ENCODE results near the gene RAD51B. TPM values are rescaled to one million over a fixed set of nuclear protein-coding genes. Genes with fewer than 3 reads are reported as not detected.

Gene RAD51B
- total RNA-seq, 1 experiment from 2014 or later, result 8.5 TPM

- Histone ChIP-seq H3K4me3 (ENCODE audit: low read depth in 2 of 2, low read length in 2 of 2) (no peak overlapping the region), H3K4me1 (ENCODE audit: control insufficient read depth, insufficient read depth, low read length) (no peaks in the 10 kb centered on the region), H3K27ac (ENCODE audit: low read length) (no peak overlapping the region), H3K27me3 (ENCODE audit: control insufficient read depth, insufficient read depth, low read length) (no peaks in the 10 kb centered on the region), H3K36me3 (ENCODE audit: control insufficient read depth, insufficient read depth, low read length) (no peaks in the 10 kb centered on the region), H3K9me3 (ENCODE audit: control insufficient read depth, insufficient read depth, low read depth, low read length) (no peaks in the 10 kb centered on the region)
- CTCF ChIA-PET, result no interaction called here
- intact Hi-C loops (cut with micrococcal nuclease; ENCODE audit: unreplicated experiment), result no loop called here
- POLR2A ChIA-PET, result no interaction called here
- BruUV-seq (replicated peaks), result no TSS peak
- TF ChIP-seq SIN3A (IDR thresholded peaks at IDR 0.05; ENCODE audit: borderline replicate concordance, insufficient read depth, low read depth, low read length), result no peak
- ATAC-seq, result no peak
- in situ Hi-C loops (cut with HindIII; ENCODE audit: low pct_unique_long_range_greater_than_20kb, low sequenced_read_pairs), result no loop called here
- DNase-seq (ENCODE audit: low read depth, low spot score), result no peak
These were observed 496.7 kb downstream of the RAD51B start for GRCh38 chr14:68316078-68316868.

- Histone ChIP-seq H3K27ac (ENCODE audit: low read length) (no peak overlapping the region), H3K4me1 (ENCODE audit: control insufficient read depth, insufficient read depth, low read length) (no peaks in the 10 kb centered on the region), H3K27me3 (ENCODE audit: control insufficient read depth, insufficient read depth, low read length) (no peaks in the 10 kb centered on the region), H3K9me3 (ENCODE audit: control insufficient read depth, insufficient read depth, low read depth, low read length) (no peaks in the 10 kb centered on the region), H3K4me3 (ENCODE audit: low read depth in 2 of 2, low read length in 2 of 2) (no peak overlapping the region), H3K36me3 (ENCODE audit: control insufficient read depth, insufficient read depth, low read length) (no peaks in the 10 kb centered on the region)
- ATAC-seq (no peak), DNase-seq (ENCODE audit: low read depth, low spot score) (no peak)
- TF ChIP-seq POLR2AphosphoS5 (IDR thresholded peaks at IDR 0.05; ENCODE audit: low read depth, low read length) (no peak), CTCF (IDR thresholded peaks at IDR 0.05) (no peak), TCF7L2 (IDR thresholded peaks at IDR 0.05; ENCODE audit: low read depth, low read length) (no peak), REST (IDR thresholded peaks at IDR 0.05; ENCODE audit: insufficient read depth in 1 of 2, low read depth in 2 of 2, low read length in 1 of 2) (no peak), SIN3A (IDR thresholded peaks at IDR 0.05; ENCODE audit: borderline replicate concordance, insufficient read depth, low read depth, low read length) (no peak)
- intact Hi-C loops (cut with micrococcal nuclease; ENCODE audit: unreplicated experiment), result no loop called here
- ChIA-PET CTCF (no interaction called here), POLR2A (no interaction called here)
- BruUV-seq (replicated peaks), result no TSS peak
- in situ Hi-C loops (cut with HindIII; ENCODE audit: low pct_unique_long_range_greater_than_20kb, low sequenced_read_pairs), result no loop called here
These were observed 497.7 kb downstream of the RAD51B start for GRCh38 chr14:68317239-68317638.

- H3K4me3 ChIP-seq (ENCODE audit: low read depth in 2 of 2, low read length in 2 of 2), result no peak overlapping the region
- ATAC-seq, result no peak
- in situ Hi-C loops (cut with HindIII; ENCODE audit: low pct_unique_long_range_greater_than_20kb, low sequenced_read_pairs), result no loop called here
- ChIA-PET CTCF (no interaction called here), POLR2A (no interaction called here)
- H3K9me3 ChIP-seq (ENCODE audit: control insufficient read depth, insufficient read depth, low read depth, low read length), result no peaks in the 10 kb centered on the region
- no peak for TF ChIP-seq REST (IDR thresholded peaks at IDR 0.05; ENCODE audit: insufficient read depth in 1 of 2, low read depth in 2 of 2, low read length in 1 of 2)
- TF ChIP-seq CTCF (IDR thresholded peaks at IDR 0.05), result no peak
- no peak for TF ChIP-seq POLR2AphosphoS5 (IDR thresholded peaks at IDR 0.05; ENCODE audit: low read depth, low read length)
- TF ChIP-seq TCF7L2 (IDR thresholded peaks at IDR 0.05; ENCODE audit: low read depth, low read length), result no peak
- no peak for TF ChIP-seq SIN3A (IDR thresholded peaks at IDR 0.05; ENCODE audit: borderline replicate concordance, insufficient read depth, low read depth, low read length)
- intact Hi-C loops (cut with micrococcal nuclease; ENCODE audit: unreplicated experiment), result no loop called here
- H3K27ac ChIP-seq (ENCODE audit: low read length), result no peak overlapping the region
- H3K27me3 ChIP-seq (ENCODE audit: control insufficient read depth, insufficient read depth, low read length), result no peaks in the 10 kb centered on the region
- no peaks in the 10 kb centered on the region for H3K36me3 ChIP-seq (ENCODE audit: control insufficient read depth, insufficient read depth, low read length)
- no peak for DNase-seq (ENCODE audit: low read depth, low spot score)
- no TSS peak for BruUV-seq (replicated peaks)
- H3K4me1 ChIP-seq (ENCODE audit: control insufficient read depth, insufficient read depth, low read length), result no peaks in the 10 kb centered on the region
These were observed 499.2 kb downstream of the RAD51B start for GRCh38 chr14:68318828-68319227.
